Measurements from ENCODE around the gene CFAP46. TPM values are rescaled to one million over a fixed set of nuclear protein-coding genes. Genes with fewer than 3 reads are reported as not detected.

The CFAP46 gene
- total and polyA plus RNA-seq, 2 of the 8 experiments (the other 6 are each of a cell fraction or from before 2014, with no cell fraction given) = 2.6 to 4.8 TPM

- no peak for TF ChIP-seq ATF2 (IDR thresholded peaks at IDR 0.05; ENCODE audit: low read length)
- TF ChIP-seq MAFK (IDR thresholded peaks at IDR 0.05; ENCODE audit: low read depth, low read length) = no peak
- no peak for TF ChIP-seq NANOG (IDR thresholded peaks at IDR 0.05; ENCODE audit: insufficient read depth, low read depth, low read length, poor library complexity, severe bottlenecking)
- no peak for TF ChIP-seq GABPA (IDR thresholded peaks at IDR 0.05; ENCODE audit: borderline replicate concordance, insufficient read depth, low read length)
- peak; percentile 71 for TF ChIP-seq SP1 (IDR thresholded peaks at IDR 0.05; ENCODE audit: low read depth, low read length)
- no peak for TF ChIP-seq HDAC2 (IDR thresholded peaks at IDR 0.05; ENCODE audit: borderline replicate concordance in 1 of 2, low read depth in 2 of 2, low read length in 2 of 2)
- no peak for TF ChIP-seq TCF12 (IDR thresholded peaks at IDR 0.05; ENCODE audit: low read depth, low read length)
- TF ChIP-seq SIRT6 (IDR thresholded peaks at IDR 0.05; ENCODE audit: low read length) = no peak
- no peak for TF ChIP-seq RXRA (IDR thresholded peaks at IDR 0.05; ENCODE audit: insufficient read depth, low read depth, low read length)
- TF ChIP-seq KDM4A (IDR thresholded peaks at IDR 0.05; ENCODE audit: low read depth, low read length, severe bottlenecking) = no peak
- no peak for TF ChIP-seq SIN3A (conservative IDR thresholded peaks at IDR 0.05 in 1 of 2, IDR thresholded peaks at IDR 0.05 in 1 of 2; ENCODE audit: low read depth in 1 of 2, low read length in 2 of 2)
- TF ChIP-seq, protein P1, sequence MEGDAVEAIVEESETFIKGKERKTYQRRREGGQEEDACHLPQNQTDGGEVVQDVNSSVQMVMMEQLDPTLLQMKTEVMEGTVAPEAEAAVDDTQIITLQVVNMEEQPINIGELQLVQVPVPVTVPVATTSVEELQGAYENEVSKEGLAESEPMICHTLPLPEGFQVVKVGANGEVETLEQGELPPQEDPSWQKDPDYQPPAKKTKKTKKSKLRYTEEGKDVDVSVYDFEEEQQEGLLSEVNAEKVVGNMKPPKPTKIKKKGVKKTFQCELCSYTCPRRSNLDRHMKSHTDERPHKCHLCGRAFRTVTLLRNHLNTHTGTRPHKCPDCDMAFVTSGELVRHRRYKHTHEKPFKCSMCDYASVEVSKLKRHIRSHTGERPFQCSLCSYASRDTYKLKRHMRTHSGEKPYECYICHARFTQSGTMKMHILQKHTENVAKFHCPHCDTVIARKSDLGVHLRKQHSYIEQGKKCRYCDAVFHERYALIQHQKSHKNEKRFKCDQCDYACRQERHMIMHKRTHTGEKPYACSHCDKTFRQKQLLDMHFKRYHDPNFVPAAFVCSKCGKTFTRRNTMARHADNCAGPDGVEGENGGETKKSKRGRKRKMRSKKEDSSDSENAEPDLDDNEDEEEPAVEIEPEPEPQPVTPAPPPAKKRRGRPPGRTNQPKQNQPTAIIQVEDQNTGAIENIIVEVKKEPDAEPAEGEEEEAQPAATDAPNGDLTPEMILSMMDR (IDR thresholded peaks at IDR 0.05; ENCODE audit: control extremely low read depth in 1 of 3, insufficient read depth in 1 of 3, low read depth in 1 of 3, low read length in 3 of 3) = peak in 1 of 3 experiments; percentile 4; a peak in 1 of 4 replicates
- TF ChIP-seq, protein P2, sequence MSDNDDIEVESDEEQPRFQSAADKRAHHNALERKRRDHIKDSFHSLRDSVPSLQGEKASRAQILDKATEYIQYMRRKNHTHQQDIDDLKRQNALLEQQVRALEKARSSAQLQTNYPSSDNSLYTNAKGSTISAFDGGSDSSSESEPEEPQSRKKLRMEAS (IDR thresholded peaks at IDR 0.05) = peak; percentile 67; the same call in 1 of the 2 replicates
- TF ChIP-seq RNF2 (IDR thresholded peaks at IDR 0.05; ENCODE audit: borderline replicate concordance, low read depth, low read length, missing control alignments, poor library complexity, severe bottlenecking) = no peak
- TF ChIP-seq KDM5A (IDR thresholded peaks at IDR 0.05; ENCODE audit: low read length) = no peak
- TF ChIP-seq CHD1 (IDR thresholded peaks at IDR 0.05; ENCODE audit: low read depth, low read length) = no peak
- TF ChIP-seq KDM1A (IDR thresholded peaks at IDR 0.05; ENCODE audit: borderline replicate concordance, low read length) = no peak
- no peak for TF ChIP-seq GTF2F1 (IDR thresholded peaks at IDR 0.05; ENCODE audit: borderline replicate concordance, low read depth, low read length)
These were observed 19.6 kb upstream of the CFAP46 start (continued) for GRCh38 chr10:132961787-132962622.
